SK-N-SH treated with all-trans-retinoic acid at 6 μM for 48 hours (cell line): ENCODE results near the gene SVOP.
A peak's percentile ranks its signal among the peaks of the same experiment; 100 is the strongest.

Source experiments
- ATAC-seq: fragments of 200-7000 bp; cut with Tn5 transposase; 3 replicates; pipeline ENCODE4 v1.9.1; 2020; ENCODE audit warnings: mild to moderate bottlenecking, moderate library complexity
- ARNTL ChIP-seq: fragments of 450-650 bp; formaldehyde crosslinking; IDR thresholded peaks from 2 replicates; pipeline ENCODE4 v1.5.0; 2020; ENCODE audit warnings: low read depth, mild to moderate bottlenecking, moderate library complexity, borderline replicate concordance
- BACH2 ChIP-seq: fragments of 250-450 bp; sonication (Bioruptor Pico); IDR thresholded peaks from 2 replicates; pipeline ENCODE4 v1.9.0; 2021; ENCODE audit warnings: mild to moderate bottlenecking, borderline replicate concordance
- CSDC2 ChIP-seq: fragments of 250-450 bp; sonication (Bioruptor Pico); IDR thresholded peaks from 2 replicates; pipeline ENCODE4 v1.5.0; 2020; ENCODE audit warnings: mild to moderate bottlenecking, moderate library complexity
- ESRRG ChIP-seq: fragments of 250-450 bp; sonication (Bioruptor Pico); IDR thresholded peaks from 2 replicates; pipeline ENCODE4 v1.6.1; 2021; ENCODE audit warnings: mild to moderate bottlenecking
- GLIS3 ChIP-seq: fragments of 250-450 bp; sonication (Bioruptor Pico); IDR thresholded peaks from 2 replicates; pipeline ENCODE4 v1.5.0; 2020; ENCODE audit warnings: mild to moderate bottlenecking, moderate library complexity
- ISL1 ChIP-seq: fragments of 250-450 bp; sonication (Bioruptor Pico); IDR thresholded peaks from 2 replicates; pipeline ENCODE4 v2.1.2; 2022; ENCODE audit warnings: mild to moderate bottlenecking, moderate library complexity
- OSR1 ChIP-seq: fragments of 250-450 bp; sonication (Bioruptor Pico); IDR thresholded peaks from 2 replicates; pipeline ENCODE4 v1.8.0; 2022; ENCODE audit warnings: moderate library complexity, mild to moderate bottlenecking, inconsistent platforms
- PPARA ChIP-seq: fragments of 250-450 bp; sonication (Bioruptor Pico); IDR thresholded peaks from 2 replicates; pipeline ENCODE4 v1.5.0; 2020; ENCODE audit warnings: mild to moderate bottlenecking, borderline replicate concordance
- RARB ChIP-seq: fragments of 250-450 bp; sonication (Bioruptor Pico); IDR thresholded peaks from 2 replicates; pipeline ENCODE4 v1.8.0; 2021; ENCODE audit warnings: mild to moderate bottlenecking, moderate library complexity
- SNAI2 ChIP-seq: fragments of 250-450 bp; sonication (Bioruptor Pico); IDR thresholded peaks from 2 replicates; pipeline ENCODE4 v1.5.0; 2020; ENCODE audit warnings: mild to moderate bottlenecking, moderate library complexity
- TCF4 ChIP-seq: fragments of 250-450 bp; sonication (Bioruptor Pico); IDR thresholded peaks from 2 replicates; pipeline ENCODE4 v1.8.0; 2021; ENCODE audit warnings: mild to moderate bottlenecking, moderate library complexity, borderline replicate concordance
- TOX ChIP-seq: fragments of 250-450 bp; sonication (Bioruptor Pico); IDR thresholded peaks from 2 replicates; pipeline ENCODE4 v1.8.0; 2021; ENCODE audit warnings: mild to moderate bottlenecking, moderate library complexity, borderline replicate concordance
- ZC3H10 ChIP-seq: fragments of 250-450 bp; sonication (Bioruptor Pico); IDR thresholded peaks from 2 replicates; pipeline ENCODE4 v1.5.1; 2021; ENCODE audit warnings: mild to moderate bottlenecking, moderate library complexity
- ZFP3 ChIP-seq: fragments of 250-450 bp; sonication (Bioruptor Pico); IDR thresholded peaks from 2 replicates; pipeline ENCODE4 v1.5.0; 2020; ENCODE audit warnings: mild to moderate bottlenecking, moderate library complexity
- ZFP30 ChIP-seq: fragments of 450-650 bp; formaldehyde crosslinking; IDR thresholded peaks from 2 replicates; pipeline ENCODE4 v1.5.0; 2022; ENCODE audit warnings: mild to moderate bottlenecking, moderate library complexity
- ZNF565 ChIP-seq: fragments of 450-650 bp; formaldehyde crosslinking; conservative IDR thresholded peaks from 2 replicates; pipeline ENCODE4 v1.5.0; 2020; ENCODE audit warnings: low read depth, mild to moderate bottlenecking, moderate library complexity
- ZNF70 ChIP-seq: fragments of 450-650 bp; formaldehyde crosslinking; IDR thresholded peaks from 2 replicates; pipeline ENCODE4 v1.5.0; 2020; ENCODE audit warnings: mild to moderate bottlenecking, moderate library complexity
- TF ChIP-seq, protein P1 (sequence below): fragments of 250-450 bp; sonication (Bioruptor Pico); IDR thresholded peaks from 2 replicates; pipeline ENCODE4 v1.5.0; 2020; ENCODE audit warnings: mild to moderate bottlenecking, moderate library complexity
- TF ChIP-seq, protein P2 (sequence below): fragments of 250-450 bp; sonication (Bioruptor Pico); IDR thresholded peaks from 2 replicates; pipeline ENCODE4 v1.8.0; 2021; ENCODE audit warnings: low read depth, mild to moderate bottlenecking, moderate library complexity, borderline replicate concordance
- TF ChIP-seq, protein P3 (sequence below): fragments of 250-450 bp; sonication (Bioruptor Pico); IDR thresholded peaks from 2 replicates; pipeline ENCODE4 v1.5.1; 2020; ENCODE audit warnings: low read depth, mild to moderate bottlenecking, moderate library complexity
- TF ChIP-seq, protein P4 (sequence below): fragments of 250-450 bp; sonication (Bioruptor Pico); IDR thresholded peaks from 2 replicates; pipeline ENCODE4 v1.5.1; 2021; ENCODE audit warnings: mild to moderate bottlenecking, moderate library complexity

The SVOP gene

DNA sequence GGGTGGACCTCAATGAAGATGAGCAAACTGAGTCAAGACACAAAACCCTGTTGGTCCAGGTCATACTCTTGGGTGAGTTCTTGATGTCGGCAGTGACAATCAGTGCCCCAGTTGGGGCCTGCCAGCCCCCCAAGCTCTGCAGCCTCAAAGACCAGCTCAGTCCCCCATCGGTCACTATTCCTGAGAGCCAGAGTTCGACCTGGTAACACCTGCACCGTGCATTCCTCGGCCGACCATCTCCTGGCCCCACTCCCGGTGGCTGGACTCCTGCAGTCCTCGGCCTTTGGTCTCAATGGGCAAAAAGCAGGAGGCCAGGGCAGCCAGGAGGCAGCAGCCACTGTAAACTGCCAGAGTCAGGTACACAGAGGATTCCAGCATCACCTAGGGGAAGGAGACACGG is 108.5 kb downstream of the SVOP start:
- TF ChIP-seq GLIS3 (CRISPR knock-in tag) (no peak), PPARA (CRISPR knock-in tag) (no peak), ZNF70 (no peak), RARB (CRISPR knock-in tag) (no peak)
- no peak for ATAC-seq

DNA sequence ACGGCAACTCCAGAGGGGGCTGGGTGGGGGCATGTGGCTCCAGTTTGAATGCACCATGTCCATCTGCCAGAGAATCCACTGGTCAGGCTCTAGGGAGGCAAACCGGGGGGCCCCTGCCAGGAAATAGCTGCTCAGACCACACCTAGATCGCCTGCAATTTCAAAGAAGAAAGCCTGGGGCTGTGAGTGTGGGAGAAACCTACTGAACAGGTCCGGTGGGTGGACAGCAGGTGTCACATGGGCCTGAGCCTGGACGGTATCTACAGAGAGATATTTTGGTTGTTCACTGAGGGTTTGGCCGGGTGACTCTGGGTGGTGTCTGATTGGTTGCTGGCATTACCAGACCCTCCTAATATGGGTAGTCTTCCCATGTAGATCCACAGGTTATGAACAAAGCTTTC is 109.0 kb downstream of the SVOP start:
- TF ChIP-seq ZNF565 (CRISPR knock-in tag) (no peak), SNAI2 (CRISPR knock-in tag) (no peak), OSR1 (CRISPR knock-in tag) (no peak), ZC3H10 (CRISPR knock-in tag) (no peak), ARNTL (CRISPR knock-in tag) (no peak)
- ATAC-seq: no peak

DNA sequence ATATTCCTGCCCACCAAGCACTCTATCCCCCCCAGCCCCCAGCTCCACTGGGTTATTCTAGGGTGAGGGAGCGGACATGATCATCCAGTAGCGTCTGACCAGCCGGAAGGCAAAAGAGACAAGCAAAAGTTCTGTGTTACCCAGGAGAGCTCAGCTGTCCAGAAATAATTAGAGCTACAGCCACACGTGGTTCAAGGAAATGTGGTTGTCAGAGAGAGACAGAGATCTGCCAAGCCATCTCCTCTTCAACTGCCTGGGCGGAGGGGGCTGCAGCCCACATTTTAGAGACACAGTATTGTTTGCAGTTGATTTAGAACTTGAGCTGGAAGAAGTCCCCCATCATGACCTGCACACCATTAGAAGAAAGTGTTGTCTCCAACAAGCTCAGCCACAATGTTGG is 110.5 kb downstream of the SVOP start:
- no peak for TF ChIP-seq BACH2 (CRISPR knock-in tag)
- TF ChIP-seq ZNF70: no peak
- no peak for TF ChIP-seq TCF4
- no peak for TF ChIP-seq ZFP3 (CRISPR knock-in tag)
- no peak for TF ChIP-seq TOX (CRISPR knock-in tag)
- no peak for TF ChIP-seq GLIS3 (CRISPR knock-in tag)
- no peak for TF ChIP-seq SNAI2 (CRISPR knock-in tag)
- no peak for TF ChIP-seq ZC3H10 (CRISPR knock-in tag)
- no peak for TF ChIP-seq CSDC2 (CRISPR knock-in tag)
- TF ChIP-seq ESRRG (CRISPR knock-in tag): no peak
- no peak for TF ChIP-seq ISL1 (CRISPR knock-in tag)
- no peak for TF ChIP-seq OSR1 (CRISPR knock-in tag)
- no peak for TF ChIP-seq RARB (CRISPR knock-in tag)
- TF ChIP-seq ZFP30 (CRISPR knock-in tag): no peak
- ATAC-seq: no peak

DNA sequence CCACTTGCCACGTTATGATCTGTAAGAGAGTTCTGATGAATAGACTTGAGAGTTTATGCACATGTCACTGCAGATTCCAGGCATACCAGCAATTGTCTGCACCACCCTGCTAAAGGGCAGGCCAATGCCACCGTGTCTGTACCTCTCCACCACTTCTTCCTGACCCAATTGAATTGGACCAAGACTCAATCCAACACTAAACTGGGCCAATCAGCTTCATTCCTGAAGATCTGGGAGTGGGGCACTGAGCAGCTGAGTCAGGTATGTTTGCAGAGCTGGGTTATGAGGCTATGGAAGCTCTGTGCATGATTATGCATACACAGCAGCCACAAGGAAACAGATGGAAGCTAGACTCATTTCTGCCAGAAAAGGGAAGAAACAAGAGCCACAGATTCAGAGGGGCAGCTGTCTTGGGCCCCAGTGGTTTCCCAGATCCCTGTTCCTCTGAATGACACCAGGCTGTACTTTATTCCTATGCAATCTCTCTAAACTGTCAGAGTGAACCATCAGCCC is 113.0 kb downstream of the SVOP start:
- ATAC-seq: peak; percentile 50
- TF ChIP-seq ZFP3 (CRISPR knock-in tag): no peak
- TF ChIP-seq, all 23 proteins: peak for 0

DNA sequence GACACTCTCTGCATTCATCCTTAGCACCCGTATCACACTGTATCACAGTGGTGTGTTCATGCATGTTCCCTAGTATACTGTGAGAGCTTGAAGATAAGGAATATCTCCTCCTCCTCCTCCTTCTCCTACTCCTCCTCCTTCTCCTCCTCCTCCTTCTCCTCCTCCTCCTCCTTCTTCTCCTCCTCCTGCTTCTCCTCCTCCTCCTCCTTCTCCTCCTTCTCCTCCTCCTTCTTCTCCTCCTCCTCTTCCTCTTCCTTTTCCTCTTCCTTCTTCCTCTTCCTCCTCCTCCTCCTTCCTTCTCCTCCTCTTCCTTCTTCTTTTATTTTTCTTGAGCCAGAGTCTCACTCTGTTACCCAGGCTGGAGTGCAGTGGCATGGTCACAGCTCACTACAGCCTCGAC is 113.9 kb downstream of the SVOP start:
- no peak for TF ChIP-seq CSDC2 (CRISPR knock-in tag)
- TF ChIP-seq ESRRG (CRISPR knock-in tag): no peak
- TF ChIP-seq, protein P1, sequence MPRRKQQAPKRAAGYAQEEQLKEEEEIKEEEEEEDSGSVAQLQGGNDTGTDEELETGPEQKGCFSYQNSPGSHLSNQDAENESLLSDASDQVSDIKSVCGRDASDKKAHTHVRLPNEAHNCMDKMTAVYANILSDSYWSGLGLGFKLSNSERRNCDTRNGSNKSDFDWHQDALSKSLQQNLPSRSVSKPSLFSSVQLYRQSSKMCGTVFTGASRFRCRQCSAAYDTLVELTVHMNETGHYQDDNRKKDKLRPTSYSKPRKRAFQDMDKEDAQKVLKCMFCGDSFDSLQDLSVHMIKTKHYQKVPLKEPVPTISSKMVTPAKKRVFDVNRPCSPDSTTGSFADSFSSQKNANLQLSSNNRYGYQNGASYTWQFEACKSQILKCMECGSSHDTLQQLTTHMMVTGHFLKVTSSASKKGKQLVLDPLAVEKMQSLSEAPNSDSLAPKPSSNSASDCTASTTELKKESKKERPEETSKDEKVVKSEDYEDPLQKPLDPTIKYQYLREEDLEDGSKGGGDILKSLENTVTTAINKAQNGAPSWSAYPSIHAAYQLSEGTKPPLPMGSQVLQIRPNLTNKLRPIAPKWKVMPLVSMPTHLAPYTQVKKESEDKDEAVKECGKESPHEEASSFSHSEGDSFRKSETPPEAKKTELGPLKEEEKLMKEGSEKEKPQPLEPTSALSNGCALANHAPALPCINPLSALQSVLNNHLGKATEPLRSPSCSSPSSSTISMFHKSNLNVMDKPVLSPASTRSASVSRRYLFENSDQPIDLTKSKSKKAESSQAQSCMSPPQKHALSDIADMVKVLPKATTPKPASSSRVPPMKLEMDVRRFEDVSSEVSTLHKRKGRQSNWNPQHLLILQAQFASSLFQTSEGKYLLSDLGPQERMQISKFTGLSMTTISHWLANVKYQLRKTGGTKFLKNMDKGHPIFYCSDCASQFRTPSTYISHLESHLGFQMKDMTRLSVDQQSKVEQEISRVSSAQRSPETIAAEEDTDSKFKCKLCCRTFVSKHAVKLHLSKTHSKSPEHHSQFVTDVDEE: no peak
- no peak for TF ChIP-seq ZFP3 (CRISPR knock-in tag)
- TF ChIP-seq, protein P2, sequence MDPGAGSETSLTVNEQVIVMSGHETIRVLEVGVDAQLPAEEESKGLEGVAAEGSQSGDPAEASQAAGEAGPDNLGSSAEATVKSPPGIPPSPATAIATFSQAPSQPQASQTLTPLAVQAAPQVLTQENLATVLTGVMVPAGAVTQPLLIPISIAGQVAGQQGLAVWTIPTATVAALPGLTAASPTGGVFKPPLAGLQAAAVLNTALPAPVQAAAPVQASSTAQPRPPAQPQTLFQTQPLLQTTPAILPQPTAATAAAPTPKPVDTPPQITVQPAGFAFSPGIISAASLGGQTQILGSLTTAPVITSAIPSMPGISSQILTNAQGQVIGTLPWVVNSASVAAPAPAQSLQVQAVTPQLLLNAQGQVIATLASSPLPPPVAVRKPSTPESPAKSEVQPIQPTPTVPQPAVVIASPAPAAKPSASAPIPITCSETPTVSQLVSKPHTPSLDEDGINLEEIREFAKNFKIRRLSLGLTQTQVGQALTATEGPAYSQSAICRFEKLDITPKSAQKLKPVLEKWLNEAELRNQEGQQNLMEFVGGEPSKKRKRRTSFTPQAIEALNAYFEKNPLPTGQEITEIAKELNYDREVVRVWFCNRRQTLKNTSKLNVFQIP (CRISPR knock-in tag): no peak
- TF ChIP-seq ZFP30 (CRISPR knock-in tag): no peak
- no peak for TF ChIP-seq ZNF565 (CRISPR knock-in tag)
- TF ChIP-seq, protein P3, sequence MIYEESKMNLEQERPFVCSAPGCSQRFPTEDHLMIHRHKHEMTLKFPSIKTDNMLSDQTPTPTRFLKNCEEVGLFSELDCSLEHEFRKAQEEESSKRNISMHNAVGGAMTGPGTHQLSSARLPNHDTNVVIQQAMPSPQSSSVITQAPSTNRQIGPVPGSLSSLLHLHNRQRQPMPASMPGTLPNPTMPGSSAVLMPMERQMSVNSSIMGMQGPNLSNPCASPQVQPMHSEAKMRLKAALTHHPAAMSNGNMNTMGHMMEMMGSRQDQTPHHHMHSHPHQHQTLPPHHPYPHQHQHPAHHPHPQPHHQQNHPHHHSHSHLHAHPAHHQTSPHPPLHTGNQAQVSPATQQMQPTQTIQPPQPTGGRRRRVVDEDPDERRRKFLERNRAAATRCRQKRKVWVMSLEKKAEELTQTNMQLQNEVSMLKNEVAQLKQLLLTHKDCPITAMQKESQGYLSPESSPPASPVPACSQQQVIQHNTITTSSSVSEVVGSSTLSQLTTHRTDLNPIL (CRISPR knock-in tag): no peak
- ATAC-seq: no peak

DNA sequence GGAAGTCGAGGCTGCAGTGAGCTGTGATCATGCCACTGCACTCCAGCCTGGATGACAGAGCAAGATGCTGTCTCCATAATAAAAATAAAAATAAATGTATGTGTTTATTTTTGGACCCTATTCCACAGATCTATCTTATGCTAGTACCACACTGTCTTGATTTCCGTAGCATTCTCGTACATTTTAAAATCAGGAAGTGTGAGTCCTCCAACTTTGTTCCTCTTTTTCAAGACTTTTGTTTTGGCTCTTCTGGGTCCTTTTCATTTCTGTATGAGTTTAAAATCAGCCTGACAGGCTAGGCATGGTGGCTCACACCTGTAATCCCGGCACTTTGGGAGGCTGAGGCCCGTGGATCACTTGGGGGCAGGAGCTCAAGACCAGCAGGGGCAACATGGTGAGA is 115.1 kb downstream of the SVOP start:
- ATAC-seq: no peak
- TF ChIP-seq, protein P3 (CRISPR knock-in tag): no peak
- TF ChIP-seq CSDC2 (CRISPR knock-in tag) (no peak), TOX (CRISPR knock-in tag) (no peak), ZNF565 (CRISPR knock-in tag) (no peak), ZC3H10 (CRISPR knock-in tag) (no peak), ESRRG (CRISPR knock-in tag) (no peak), ZFP30 (CRISPR knock-in tag) (no peak), ISL1 (CRISPR knock-in tag) (no peak), PPARA (CRISPR knock-in tag) (no peak), ZFP3 (CRISPR knock-in tag) (no peak), SNAI2 (CRISPR knock-in tag) (no peak), TCF4 (no peak)
- TF ChIP-seq, protein P2 (CRISPR knock-in tag): no peak
- TF ChIP-seq, protein P4, sequence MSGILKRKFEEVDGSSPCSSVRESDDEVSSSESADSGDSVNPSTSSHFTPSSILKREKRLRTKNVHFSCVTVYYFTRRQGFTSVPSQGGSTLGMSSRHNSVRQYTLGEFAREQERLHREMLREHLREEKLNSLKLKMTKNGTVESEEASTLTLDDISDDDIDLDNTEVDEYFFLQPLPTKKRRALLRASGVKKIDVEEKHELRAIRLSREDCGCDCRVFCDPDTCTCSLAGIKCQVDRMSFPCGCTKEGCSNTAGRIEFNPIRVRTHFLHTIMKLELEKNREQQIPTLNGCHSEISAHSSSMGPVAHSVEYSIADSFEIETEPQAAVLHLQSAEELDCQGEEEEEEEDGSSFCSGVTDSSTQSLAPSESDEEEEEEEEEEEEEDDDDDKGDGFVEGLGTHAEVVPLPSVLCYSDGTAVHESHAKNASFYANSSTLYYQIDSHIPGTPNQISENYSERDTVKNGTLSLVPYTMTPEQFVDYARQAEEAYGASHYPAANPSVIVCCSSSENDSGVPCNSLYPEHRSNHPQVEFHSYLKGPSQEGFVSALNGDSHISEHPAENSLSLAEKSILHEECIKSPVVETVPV (CRISPR knock-in tag): no peak
